HG03520 (cell line): ENCODE measurements around the gene VEGFC.

ENCODE experiments used
- ATAC-seq: cut with Tn5 transposase; IDR thresholded peaks from one replicate; pipeline ENCODE4 v1.9.1; 2021; ENCODE audit warnings: mild to moderate bottlenecking, moderate library complexity; ENCODE audit not compliant: unreplicated experiment

VEGFC gene

DNA sequence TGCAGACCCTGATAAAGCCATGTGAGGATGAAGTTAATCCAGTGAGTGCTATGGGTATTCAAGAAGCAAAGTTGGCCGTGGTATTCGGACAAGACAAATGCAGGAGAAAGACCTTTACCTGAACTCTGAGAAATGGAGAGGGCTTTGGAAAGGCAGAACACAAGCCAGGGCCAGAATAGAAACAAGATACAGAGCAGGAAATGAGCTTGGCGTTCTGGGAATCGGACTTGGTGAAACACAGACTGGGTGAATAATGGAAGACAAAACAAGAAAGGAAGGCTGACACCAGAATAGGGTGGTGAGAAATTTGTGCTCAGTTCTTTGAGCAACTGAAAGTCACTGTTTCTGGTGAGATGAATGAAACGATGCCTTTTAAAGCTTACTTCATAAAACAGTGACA is 83.3 kb downstream of the VEGFC start:
- no peak for ATAC-seq

DNA sequence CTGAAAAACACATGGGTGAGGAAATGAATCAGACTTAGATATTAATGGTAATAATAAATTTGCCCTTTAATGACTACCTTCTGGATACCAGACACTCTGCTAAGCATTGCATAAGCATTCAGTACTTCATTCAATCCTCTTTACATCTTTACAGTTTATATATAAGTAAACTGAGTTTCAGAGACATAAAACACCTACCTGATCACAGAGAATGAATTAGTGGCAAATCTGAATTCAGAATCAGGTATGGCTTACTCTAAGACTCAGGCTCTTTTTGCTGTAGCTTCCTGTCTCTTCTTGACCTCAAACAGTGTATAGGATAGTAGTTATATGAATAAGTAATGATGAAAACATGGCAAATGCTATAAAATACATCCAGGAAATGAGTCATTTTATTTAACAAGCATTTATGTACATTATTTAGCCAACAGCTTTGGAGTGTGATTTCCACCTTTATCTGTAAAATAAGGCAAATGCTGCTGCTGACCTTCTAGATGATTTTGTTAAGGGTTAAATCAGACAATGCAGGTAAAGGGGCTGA is 83.9 kb downstream of the VEGFC start:
- ATAC-seq, result no peak

DNA sequence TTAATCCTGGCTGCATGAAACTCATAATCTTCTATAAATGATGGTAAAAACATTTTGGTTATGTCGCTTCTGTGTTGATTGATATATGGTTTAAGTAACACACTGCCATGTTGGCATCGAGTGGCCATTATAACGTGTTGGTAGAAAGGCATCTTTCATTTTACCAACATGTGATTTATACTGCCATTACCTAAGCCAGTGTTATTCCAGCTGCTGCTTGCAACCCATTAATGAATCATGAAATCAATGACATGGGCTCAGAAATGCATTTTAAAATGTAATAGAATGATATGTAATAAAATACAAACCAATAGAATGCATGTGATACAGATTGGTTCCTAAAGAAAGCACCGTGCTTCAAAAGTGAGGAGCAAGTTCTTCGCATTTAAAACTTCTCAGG is 102.0 kb downstream of the VEGFC start:
- ATAC-seq, result no peak

DNA sequence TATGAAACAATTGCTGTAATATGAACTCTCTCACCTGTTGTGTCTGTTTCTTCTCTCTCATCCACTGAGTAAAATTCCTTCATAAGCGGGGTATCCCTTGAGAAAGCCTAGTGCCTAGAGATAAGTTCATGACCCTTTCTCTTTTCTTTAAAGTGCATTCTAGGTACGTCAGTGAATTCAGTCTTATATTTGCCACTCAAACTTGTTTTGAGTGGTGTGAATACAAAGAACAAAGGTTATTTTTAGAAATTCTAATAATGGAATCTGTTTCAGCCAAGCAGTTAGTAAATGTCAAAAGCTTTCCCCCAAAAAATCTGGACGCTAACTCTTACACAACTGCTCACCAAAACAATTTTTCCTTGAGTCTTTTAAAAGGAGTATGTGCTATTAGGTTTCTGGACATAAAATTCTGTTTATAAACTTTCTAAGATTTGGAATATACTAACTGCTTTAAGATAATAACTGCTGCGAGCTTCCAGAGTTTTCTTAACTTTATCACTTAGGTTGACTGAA is 112.0 kb downstream of the VEGFC start:
- ATAC-seq, result no peak

DNA sequence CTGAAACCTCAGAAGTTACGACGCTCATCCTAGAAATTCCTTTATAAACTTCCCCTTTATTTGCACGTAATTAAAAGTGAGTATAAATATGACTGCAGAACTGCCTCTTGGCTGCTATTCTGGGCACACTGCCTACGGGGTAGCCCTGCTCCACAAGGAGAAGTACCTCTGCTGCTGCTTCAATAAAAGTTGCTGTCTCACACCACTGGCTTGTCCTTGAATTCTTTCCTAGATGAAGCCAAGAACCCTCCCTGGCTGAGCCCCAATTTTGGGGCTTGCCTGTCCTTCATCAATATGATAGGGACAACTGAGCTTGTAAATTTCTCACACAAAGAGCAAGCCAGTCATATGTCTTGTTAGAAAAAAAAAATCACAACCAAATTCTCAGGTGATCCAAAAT is 115.8 kb downstream of the VEGFC start:
- no peak for ATAC-seq

DNA sequence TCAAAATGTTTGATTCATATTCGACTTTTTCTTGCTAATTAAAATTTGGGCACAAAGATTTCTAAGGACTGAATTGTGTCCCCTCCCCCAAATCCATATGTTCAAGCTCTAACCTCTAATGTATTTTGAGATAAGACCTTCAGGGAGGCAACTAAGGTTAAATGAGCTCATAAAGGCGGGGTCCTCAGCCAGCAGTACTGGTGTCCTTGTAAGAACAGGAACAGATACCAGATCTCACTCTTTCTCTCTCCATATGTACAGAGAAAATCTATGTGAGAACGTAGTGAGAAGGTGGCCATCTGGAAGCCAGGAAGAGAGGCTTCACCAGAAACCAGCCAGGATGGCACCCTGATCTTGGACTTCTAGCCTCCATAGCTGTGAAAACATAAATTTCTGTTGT is 116.9 kb downstream of the VEGFC start:
- no peak for ATAC-seq

DNA sequence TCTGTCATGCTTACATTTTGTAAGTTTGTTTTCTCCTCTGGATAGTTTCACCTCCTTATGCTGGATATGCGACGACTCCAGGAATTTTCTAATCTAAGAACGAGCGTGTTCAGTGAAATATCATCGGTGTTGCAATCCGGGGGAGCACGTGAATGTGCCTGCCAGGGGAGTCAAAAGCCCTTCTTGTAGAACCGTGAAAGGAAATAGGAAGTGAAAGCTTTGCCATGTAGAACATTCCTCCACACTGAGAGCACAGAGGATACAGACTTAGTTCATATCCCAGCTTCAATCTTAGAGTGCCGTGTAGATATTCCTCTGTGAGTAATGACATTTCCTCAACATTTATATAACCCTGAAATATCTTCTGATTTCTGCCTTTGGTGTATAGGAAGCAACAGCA is 121.2 kb downstream of the VEGFC start:
- no peak for ATAC-seq

DNA sequence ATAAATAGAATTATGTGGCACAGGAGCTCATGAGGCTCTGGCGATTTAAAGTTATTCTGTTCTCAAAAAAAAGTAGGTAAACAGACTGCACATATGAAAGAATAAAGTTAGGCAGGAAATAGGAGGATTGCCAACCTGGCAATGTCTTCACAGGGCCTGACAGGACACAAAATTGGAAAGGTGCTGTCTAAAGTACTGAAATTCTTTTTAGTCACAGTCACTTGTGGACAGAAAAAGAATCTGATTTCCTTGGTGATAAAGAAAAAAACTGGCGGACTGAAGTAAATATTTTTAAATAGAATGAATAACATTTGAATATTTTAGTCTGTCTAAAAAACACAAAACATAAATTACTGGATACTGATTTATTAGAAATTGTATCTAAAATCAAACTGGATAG is 124.4 kb downstream of the VEGFC start:
- no peak for ATAC-seq

DNA sequence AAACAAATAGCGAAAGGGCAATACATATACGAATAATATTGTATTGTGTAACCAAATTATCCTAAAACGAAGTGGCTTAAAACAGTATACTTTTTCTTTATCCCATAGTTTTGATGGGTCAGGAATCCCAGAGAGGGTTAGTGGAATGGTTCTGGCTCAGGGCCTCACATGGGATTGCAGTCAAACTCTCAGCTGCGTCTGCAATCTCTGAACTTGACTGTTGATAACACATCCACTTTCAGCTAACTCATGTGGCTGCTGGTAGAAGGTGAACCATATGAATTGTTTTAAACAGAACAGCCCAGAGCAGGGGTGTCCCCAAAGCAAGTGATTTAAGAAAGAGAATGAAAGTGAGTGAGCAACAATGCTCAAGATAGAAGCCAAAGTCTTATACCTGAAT is 127.8 kb downstream of the VEGFC start:
- ATAC-seq, result no peak

DNA sequence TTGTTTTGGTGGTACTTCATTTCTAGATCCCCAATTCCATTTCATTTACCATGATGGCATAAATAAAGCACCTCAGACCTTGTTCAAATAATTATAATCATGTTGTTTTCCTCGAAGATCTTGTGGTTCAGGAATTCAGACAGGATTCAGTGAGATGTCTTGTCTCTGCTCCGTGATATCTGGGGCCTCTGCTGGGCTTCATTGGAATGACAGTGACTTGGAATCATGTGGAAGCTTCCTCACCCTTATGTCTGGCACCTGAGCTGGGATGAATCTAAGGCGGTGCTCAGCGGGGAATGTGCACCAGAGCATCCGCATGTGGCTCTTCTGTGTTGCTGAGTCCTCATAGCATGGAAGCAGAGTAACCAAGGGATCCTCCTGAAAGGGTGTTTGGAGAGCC is 132.2 kb downstream of the VEGFC start:
- no peak for ATAC-seq

DNA sequence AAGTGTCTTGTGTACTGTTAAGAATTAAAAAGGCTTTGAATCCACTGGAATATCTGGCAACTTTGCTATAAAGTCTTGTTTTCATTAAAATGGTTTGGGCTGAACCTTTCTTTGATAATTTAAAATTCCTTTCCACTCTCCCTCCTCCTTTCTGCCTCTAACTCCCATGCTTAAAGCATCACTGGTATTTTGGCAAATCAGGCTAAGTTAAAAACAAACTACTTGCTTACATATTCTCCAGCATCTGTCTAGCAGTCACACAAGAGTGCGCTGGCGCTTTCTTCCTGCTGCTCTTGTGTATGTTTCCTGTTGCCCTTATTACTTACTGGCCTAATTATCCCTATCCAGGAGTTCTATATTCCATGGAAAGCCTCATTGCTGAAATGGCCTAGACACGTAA is 136.6 kb downstream of the VEGFC start:
- no peak for ATAC-seq

DNA sequence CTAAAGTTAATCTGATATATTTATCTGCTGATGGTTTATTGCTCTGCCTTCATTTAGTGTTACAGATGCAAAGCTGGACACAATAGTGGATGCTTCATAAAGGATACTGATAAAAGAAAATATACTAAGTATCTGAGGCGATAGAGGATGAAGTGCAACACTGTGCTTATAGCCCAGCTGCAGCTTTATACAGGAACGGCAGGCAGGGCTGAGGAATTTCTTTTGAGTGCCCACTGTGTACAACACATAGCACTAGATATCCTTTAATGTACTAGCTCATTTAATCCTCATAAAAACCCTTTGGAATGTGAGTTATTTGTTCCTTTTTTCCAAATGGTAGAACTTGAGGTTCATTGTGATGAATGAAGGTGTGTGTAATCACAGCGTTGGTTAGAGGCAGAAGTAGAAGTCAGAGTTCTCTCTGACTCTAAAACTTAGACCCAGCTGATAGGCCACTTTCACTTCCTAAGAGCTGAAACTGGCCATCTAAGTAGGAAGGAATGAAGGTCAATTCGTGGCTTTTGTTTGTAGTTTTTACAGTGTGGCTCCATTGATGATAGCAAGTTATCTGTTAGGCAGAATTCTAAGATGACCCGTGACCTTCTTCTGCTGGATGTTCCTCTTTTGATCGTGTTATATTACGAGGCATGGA is 138.0 kb downstream of the VEGFC start:
- ATAC-seq, result no peak

DNA sequence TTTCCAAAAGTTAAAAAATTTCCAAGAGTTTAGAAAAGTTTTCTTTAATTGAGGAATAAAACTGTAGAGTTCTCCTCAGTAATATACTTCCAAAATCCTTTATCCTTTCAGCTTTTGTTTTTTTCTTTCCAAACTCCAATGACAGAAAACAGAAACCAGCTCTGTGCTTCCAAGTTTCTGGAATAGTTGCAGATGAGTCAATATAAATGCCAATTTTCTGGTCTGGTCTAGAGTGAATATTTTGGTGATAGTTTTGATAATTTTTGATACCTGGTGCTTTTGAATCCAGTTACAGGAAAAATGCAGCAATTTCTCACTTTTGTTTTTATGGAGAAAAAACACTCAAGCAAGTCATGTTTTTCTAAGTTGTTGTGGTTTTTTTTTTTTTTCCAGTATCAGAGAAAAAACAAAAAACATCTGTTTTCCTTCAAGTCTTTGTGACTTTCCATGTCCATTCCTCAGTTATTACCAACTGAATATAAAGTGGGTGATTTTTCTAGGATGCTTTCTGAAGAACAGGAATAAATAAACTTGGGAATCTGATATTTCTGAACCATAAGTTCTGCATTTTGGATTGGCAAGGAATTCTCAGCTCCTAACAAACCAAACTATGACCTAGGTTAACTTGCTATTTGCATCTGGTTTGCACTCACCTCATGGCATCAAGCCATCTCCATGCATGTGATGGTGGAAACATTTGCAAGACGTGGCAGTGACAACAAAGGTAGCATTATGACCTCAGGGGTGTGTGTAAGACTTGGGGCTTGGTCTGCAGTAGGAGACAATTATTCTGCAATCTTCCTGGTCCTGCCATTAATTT is 139.1 kb downstream of the VEGFC start:
- ATAC-seq, result no peak

DNA sequence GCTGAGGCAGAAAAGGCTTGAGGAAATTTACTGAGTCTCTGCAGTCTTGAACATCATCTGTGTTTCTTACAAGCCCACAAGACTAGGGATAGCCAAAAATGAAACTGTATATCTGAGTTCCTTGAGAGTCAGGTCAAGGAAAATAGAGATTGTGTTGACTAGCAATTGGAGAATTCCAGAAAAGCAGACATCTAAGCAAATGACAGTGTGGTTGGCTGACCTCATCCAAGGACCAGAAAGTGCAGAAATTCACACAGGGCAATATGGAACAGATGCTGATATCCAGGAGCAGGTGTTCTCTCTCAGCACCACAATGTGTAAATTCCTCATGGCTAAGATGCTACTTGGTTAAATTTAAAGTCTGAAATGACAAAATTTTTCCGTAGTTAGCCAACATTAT is 146.4 kb downstream of the VEGFC start:
- no peak for ATAC-seq

DNA sequence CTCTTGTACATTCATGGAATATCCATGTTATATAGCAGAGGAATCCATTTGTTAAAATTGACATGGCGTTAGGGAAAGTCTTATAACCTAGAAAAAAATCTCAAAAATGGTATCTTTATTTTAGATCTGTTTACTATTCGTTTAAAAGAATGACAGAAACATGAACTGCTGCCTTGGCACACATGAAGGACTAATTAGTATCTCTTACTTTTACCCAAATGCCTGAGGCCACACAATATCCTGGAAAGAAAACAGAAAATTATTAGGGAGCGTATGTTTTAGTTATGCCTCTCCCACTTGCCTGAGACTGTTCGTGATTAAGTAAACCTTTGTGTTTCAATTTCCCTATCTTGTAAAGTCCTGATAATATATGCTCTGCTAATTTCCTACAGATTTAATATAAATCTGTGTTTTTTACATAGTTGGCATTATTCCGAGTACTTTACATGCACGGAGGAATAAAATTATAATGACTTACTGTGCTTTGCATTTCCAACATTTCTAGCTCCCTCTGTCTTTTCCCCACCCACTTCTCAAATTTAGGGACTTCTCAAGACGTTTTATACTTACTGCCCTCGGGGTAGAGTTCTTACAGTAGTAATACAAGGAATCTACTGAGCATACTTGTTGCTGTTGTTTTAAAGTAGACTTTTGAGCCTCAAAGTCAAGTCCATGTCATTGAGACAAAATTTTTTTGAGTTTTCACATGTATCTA is 147.3 kb downstream of the VEGFC start:
- ATAC-seq, result no peak

DNA sequence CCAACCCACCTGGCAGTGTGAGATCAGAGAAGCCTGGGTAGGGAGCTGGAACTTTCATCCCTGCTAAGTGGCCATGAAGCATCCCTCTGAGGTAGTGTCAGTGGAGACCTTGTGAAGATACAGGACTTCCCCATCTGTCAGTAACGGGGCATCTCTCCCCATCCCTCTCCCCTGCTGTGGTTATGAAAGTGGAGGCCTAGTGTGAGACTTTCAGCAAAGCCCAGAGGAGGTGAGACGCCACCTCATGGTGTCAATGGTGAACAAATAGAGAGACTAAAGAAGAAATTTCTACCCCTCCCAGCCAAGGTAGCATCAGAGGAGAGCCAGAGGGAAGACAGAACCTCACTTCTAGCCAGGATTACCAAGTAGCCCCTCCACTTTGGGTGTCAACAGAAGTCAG is 150.2 kb downstream of the VEGFC start:
- ATAC-seq, result peak; percentile 69

DNA sequence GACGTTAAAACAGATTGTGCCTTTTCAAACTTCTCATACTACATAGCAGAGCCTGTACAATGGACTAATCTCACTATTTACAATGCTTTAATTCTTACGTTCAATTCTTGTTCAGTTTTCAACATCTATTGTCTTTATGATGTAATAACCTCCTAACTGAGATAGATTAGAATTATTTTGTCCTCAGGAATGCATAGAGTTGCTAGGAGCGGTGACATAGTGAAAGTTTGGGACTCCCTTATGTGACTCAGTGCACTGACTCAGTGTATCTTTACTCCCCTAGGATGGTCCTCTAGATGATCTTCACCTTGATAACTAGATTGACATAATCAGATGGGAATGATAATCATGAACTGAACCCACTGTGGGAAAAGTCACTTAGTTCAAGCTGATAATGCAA is 151.5 kb downstream of the VEGFC start:
- no peak for ATAC-seq

DNA sequence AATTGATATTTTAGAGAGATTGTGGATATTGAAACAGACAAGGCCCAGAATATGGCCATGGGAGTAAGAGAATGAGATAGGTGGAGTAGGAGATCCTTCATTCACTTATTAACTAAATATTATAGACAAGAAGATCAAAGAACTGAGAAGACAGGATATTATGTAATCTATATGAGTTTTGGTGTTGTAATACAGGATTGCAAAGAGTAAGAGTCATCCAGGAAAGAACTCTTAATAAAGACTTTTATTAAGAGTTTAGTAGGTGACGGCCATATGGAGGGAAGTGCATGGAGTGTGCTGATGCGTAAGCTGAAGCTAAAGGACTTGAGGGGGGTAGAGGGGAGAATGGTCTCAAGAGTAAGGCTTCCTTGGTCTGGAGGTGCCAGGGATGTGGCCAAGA is 153.7 kb downstream of the VEGFC start:
- ATAC-seq, result no peak

DNA sequence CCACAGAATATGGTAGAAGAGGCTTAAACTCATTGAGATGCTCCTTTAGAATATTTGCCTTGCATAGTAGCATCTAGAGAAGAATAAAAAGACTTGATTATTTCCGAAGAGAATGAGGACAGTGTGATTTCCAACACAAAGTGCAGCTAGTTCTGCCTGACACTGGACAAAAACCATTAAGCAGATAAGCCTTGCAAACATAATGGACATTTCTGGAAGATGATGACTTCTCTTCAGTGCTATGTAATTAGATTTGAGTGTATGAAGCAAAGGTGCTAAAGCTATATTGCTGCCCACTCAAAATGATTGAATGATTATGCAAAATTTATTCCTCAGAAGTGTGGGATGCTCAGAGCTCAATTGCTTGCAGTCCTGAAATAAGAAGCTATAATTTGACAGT is 156.4 kb downstream of the VEGFC start:
- no peak for ATAC-seq

DNA sequence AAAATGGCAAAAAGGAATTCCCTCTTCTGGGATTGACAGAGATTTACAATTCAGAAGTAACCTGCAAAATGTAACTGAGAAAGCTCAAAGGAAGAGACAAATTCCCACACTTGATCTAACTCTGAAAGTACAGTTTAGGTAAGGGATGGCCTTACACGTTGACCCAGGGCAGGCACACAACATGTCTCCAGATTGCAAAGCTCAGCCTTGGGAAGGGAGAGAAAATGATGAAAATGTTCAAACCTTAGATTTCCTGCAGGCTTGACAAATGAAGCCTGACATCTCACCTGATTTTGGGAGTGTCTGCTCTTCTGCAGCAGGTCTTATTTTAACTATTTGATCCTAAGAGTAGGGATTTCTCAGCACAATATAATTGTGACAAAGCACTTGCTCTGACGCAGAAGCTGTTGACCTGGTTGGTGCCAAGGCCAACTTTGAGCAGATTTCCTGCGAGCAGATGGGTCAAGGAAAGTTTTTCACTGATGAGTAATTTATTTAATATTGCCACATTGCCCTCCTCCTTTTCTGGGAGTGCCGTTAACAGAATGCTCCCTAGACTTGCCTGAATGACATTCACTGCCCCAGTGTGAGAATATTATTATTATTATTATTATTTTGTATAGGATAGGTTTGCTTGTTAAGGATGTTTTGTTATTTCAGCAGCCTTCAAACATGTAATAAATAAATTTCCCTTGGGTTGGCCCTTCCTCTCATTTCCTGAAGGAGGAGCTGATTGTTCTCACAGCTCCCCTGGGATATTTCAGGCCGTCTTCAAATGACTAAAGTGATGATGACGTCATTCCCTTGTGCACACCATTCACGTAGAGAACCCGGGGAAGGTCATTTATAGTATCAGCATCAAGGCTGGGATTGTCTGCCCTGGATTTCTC is 157.1 kb downstream of the VEGFC start:
- ATAC-seq, result no peak
